GM12878 (cell line): ENCODE results near the gene EML5. TPM values are rescaled to one million over a fixed set of nuclear protein-coding genes. Genes with fewer than 3 reads are reported as not detected.

Experiments
- ATAC-seq: fragments of 200-7000 bp; cut with Tn5 transposase; 3 replicates; pipeline ENCODE4 v1.9.1; 2020; ENCODE audit warnings: mild to moderate bottlenecking, moderate library complexity
- BruUV-seq: library from RNA; stranded (reverse); fragments of 400-500 nt; replicated peaks from 2 replicates; lab custom pipeline; 2021; lab: Mats Ljungman, UMichigan
- CTCF ChIA-PET: fragments of 300-600 bp; sonication (Branson Sonifier 250); formaldehyde crosslinking; extraction: SDS; loops from one replicate; lab custom pipeline; 2021; ENCODE audit warnings: inconsistent platforms; lab: Yijun Ruan, JAX
- POLR2A ChIA-PET: fragments of 350-600 bp; formaldehyde crosslinking; extraction: SDS; loops from one replicate; lab custom pipeline; 2021; ENCODE audit warnings: inconsistent platforms; lab: Charles Lee
- RAD21 ChIA-PET: fragments of 300-600 bp; sonication (Branson Sonifier 250); formaldehyde crosslinking; loops from one replicate; lab custom pipeline; 2023; ENCODE audit warnings: antibody characterized with exemption; ENCODE audit not compliant: unreplicated experiment; lab: Charles Lee
- SMC1A ChIA-PET: fragments of 300-600 bp; sonication (Branson Sonifier 250); formaldehyde crosslinking; loops from one replicate; lab custom pipeline; 2023; ENCODE audit not compliant: unreplicated experiment, uncharacterized antibody; lab: Charles Lee
- DNase-seq: peaks from one replicate; pipeline ENCODE4 v3.0.0-alpha.2; 2011; ENCODE audit warnings: low read depth, low spot score
- FAIRE-seq: peaks from 3 replicates; lab custom pipeline; 2011; peaks lifted over from hg19 to GRCh38; lab: Jason Lieb, UNC
- H2AFZ ChIP-seq: 2 replicates; pipeline ENCODE4 v1.6.0; 2011; ENCODE audit warnings: low read depth, low read length, control low read depth; ENCODE audit not compliant: control insufficient read depth
- H3K27ac ChIP-seq: 2 replicates; pipeline ENCODE4 v1.5.1; 2011; ENCODE audit warnings: control low read depth; ENCODE audit not compliant: control insufficient read depth, insufficient read depth
- H3K27me3 ChIP-seq, 2 experiments: replicated peaks in 1 of 2; 2 replicates each; pipeline versions ENCODE4 v1.6.0 to v1.6.1; 2011; ENCODE audit warnings: low read length in 1 of 2; ENCODE audit not compliant: control insufficient read depth in 2 of 2, insufficient read depth in 2 of 2
- H3K36me3 ChIP-seq, 2 experiments: 2 replicates each; pipeline ENCODE4 v1.5.1; 2011; ENCODE audit warnings: low read length in 1 of 2; ENCODE audit not compliant: control insufficient read depth in 2 of 2, insufficient read depth in 2 of 2
- H3K4me1 ChIP-seq: 2 replicates; pipeline ENCODE4 v1.6.1; 2011; ENCODE audit warnings: mild to moderate bottlenecking, low read length, moderate library complexity, mixed read lengths; ENCODE audit not compliant: control insufficient read depth, insufficient read depth
- H3K4me2 ChIP-seq: 2 replicates; pipeline ENCODE4 v1.6.0; 2011; ENCODE audit warnings: control low read depth; ENCODE audit not compliant: control insufficient read depth, insufficient read depth
- H3K4me3 ChIP-seq: fragments of 200-600 bp; sonication (generic); 2 replicates; pipeline ENCODE4 v1.5.1; 2016
- H3K79me2 ChIP-seq: 2 replicates; pipeline ENCODE4 v1.6.0; 2011; ENCODE audit warnings: low read length; ENCODE audit not compliant: control insufficient read depth, insufficient read depth
- H3K9ac ChIP-seq: 2 replicates; pipeline ENCODE4 v1.8.0; 2011; ENCODE audit warnings: low read length, control low read depth, mixed read lengths; ENCODE audit not compliant: control insufficient read depth, insufficient read depth
- H3K9me3 ChIP-seq: replicated peaks from 3 replicates; pipeline ENCODE4 v1.5.1; 2011; ENCODE audit warnings: mild to moderate bottlenecking, low read length; ENCODE audit not compliant: control insufficient read depth, insufficient read depth
- H4K20me1 ChIP-seq: 2 replicates; pipeline ENCODE4 v1.6.0; 2011; ENCODE audit not compliant: control insufficient read depth, insufficient read depth
- ASH2L ChIP-seq: fragments of 300-600, 200-600 bp; sonication (generic); IDR thresholded peaks from 2 replicates; pipeline ENCODE4 v1.6.1; 2017; ENCODE audit warnings: low read depth, mild to moderate bottlenecking, borderline replicate concordance
- ATF3 ChIP-seq: IDR thresholded peaks from 2 replicates; pipeline ENCODE4 v1.6.1; 2011; ENCODE audit warnings: low read depth, mild to moderate bottlenecking, low read length, moderate library complexity, borderline replicate concordance; ENCODE audit errors: extremely low read depth
- BCL11A ChIP-seq: IDR thresholded peaks from 2 replicates; pipeline ENCODE4 v1.6.1; 2011; ENCODE audit warnings: low read depth, low read length
- FOS ChIP-seq: IDR thresholded peaks from 3 replicates; pipeline ENCODE4 v1.6.1; 2011; ENCODE audit warnings: borderline replicate concordance; ENCODE audit not compliant: insufficient read length; ENCODE audit errors: extremely low read depth
- LARP7 ChIP-seq: fragments of 450-650 bp; IDR thresholded peaks from 2 replicates; pipeline ENCODE4 v1.6.1; 2017; ENCODE audit warnings: mild to moderate bottlenecking
- MTA2 ChIP-seq: fragments of 450-650 bp; IDR thresholded peaks from 2 replicates; pipeline ENCODE4 v1.6.1; 2016; ENCODE audit warnings: low read depth, mild to moderate bottlenecking, moderate library complexity
- MXI1 ChIP-seq: fragments of 150-350 bp; IDR thresholded peaks from 2 replicates; pipeline ENCODE4 v1.6.1; 2011; ENCODE audit warnings: low read depth, mild to moderate bottlenecking, inconsistent platforms, low read length, improper control_type of control experiment
- MYB ChIP-seq: fragments of 150-350 bp; IDR thresholded peaks from 2 replicates; pipeline ENCODE4 v1.6.1; 2014; ENCODE audit warnings: mild to moderate bottlenecking, low read depth, low read length, borderline replicate concordance
- NR2F1 ChIP-seq: fragments of 450-650 bp; conservative IDR thresholded peaks from 2 replicates; pipeline ENCODE4 v1.6.1; 2017; ENCODE audit warnings: mild to moderate bottlenecking
- RCOR1 ChIP-seq: conservative IDR thresholded peaks from 2 replicates; pipeline ENCODE4 v1.6.1; 2012; ENCODE audit warnings: low read depth, low read length, improper control_type of control experiment
- SIN3A ChIP-seq: IDR thresholded peaks from 2 replicates; pipeline ENCODE4 v1.6.1; 2012; ENCODE audit warnings: low read depth, low read length, improper control_type of control experiment
- SMAD1 ChIP-seq: fragments of 450-650 bp; IDR thresholded peaks from 2 replicates; pipeline ENCODE4 v1.6.1; 2018; ENCODE audit warnings: mild to moderate bottlenecking, low read depth; ENCODE audit not compliant: partially characterized antibody
- SMAD5 ChIP-seq: IDR thresholded peaks from 2 replicates; pipeline ENCODE4 v1.6.1; 2016; ENCODE audit warnings: antibody characterized with exemption, low read depth
- SMARCA5 ChIP-seq: fragments of 450-650 bp; IDR thresholded peaks from 2 replicates; pipeline ENCODE4 v1.6.1; 2017; ENCODE audit warnings: mild to moderate bottlenecking
- STAT1 ChIP-seq: fragments of 450-650 bp; conservative IDR thresholded peaks from 2 replicates; pipeline ENCODE4 v1.6.1; 2014; ENCODE audit warnings: antibody characterized with exemption, mild to moderate bottlenecking
- SUZ12 ChIP-seq: fragments of 200-600 bp; sonication (generic); IDR thresholded peaks from one replicate; pipeline ENCODE4 v1.6.1; 2018; ENCODE audit warnings: antibody characterized with exemption, mild to moderate bottlenecking; ENCODE audit not compliant: unreplicated experiment
- WRNIP1 ChIP-seq: IDR thresholded peaks from 2 replicates; pipeline ENCODE4 v1.6.1; 2011; ENCODE audit warnings: low read depth, low read length, improper control_type of control experiment, borderline replicate concordance
- YY1 ChIP-seq: IDR thresholded peaks from 2 replicates; pipeline ENCODE4 v1.6.1; 2011; ENCODE audit warnings: low read depth, mild to moderate bottlenecking, low read length
- ZNF207 ChIP-seq: fragments of 450-650 bp; IDR thresholded peaks from 2 replicates; pipeline ENCODE4 v1.6.1; 2014; ENCODE audit warnings: antibody characterized with exemption, mild to moderate bottlenecking, borderline replicate concordance
- ZNF592 ChIP-seq: fragments of 450-650 bp; IDR thresholded peaks from 2 replicates; pipeline ENCODE4 v1.6.1; 2017; ENCODE audit warnings: mild to moderate bottlenecking, moderate library complexity
- in situ Hi-C: fragments of 300-500 bp; cut with MboI; formaldehyde crosslinking; loops from 9 replicates; pipeline ENCODE4 v1.14.3; 2018; ENCODE audit warnings: mixed read lengths
- intact Hi-C: fragments of 100-400 bp; cut with micrococcal nuclease; formaldehyde crosslinking; loops from one replicate; pipeline ENCODE4 v1.14.2; 2022; ENCODE audit not compliant: unreplicated experiment
- polyA plus RNA-seq, 11 experiments: library from polyadenylated mRNA; depleted of rRNA in 4 of 11; unstranded in 6 of 11; stranded (reverse) in 5 of 11; fragments of >200 nt; fragmentation: Nextera tagmentation in 4 of 11; fragmentation: Illumina TruSeq in 1 of 11; extraction: Ambion mirVana in 4 of 11; extraction: Trizol in 1 of 11; gene quantifications; 1 replicate in 1 of 11; 2 replicates in 10 of 11; pipeline versions ENCODE4 v1.2.1 to v1.2.3, GENCODE V29; 2011 to 2016; ENCODE audit warnings: inconsistent platforms in 2 of 11, missing spikeins in 2 of 11, low read depth in 1 of 11
- total RNA-seq, 4 experiments: library from RNA; depleted of rRNA in 3 of 4; stranded (reverse); fragments of >200 nt in 3 of 4; fragmentation: Illumina TruSeq in 1 of 4; extraction: Trizol in 1 of 4; gene quantifications; 2 replicates each; pipeline versions ENCODE4 v1.2.1 to v1.2.3, GENCODE V29; 2013 to 2021

Gene EML5
- total and polyA plus RNA-seq, 10 of the 15 experiments (the other 5 are each of a cell fraction or from before 2014, with no cell fraction given), result 0.08 to 0.35 (median 0.22) TPM; not detected in 1

GRCh38 chr14:88834883-88835431, 42.2 kb upstream of the EML5 start:
- no peaks in the 10 kb centered on the region for H3K9me3 ChIP-seq
- DNase-seq, result no peak
- H3K27me3 ChIP-seq, result no peaks in the 10 kb centered on the region
- CTCF ChIA-PET, result no interaction called here
- H3K27ac ChIP-seq, result no peak overlapping the region
- no peaks in the 10 kb centered on the region for H4K20me1 ChIP-seq
- RAD21 ChIA-PET, result no interaction called here
- ATAC-seq, result no peak
- SMC1A ChIA-PET, result interaction anchor here (1.4 kb wide), 1 partner anchor 10 kb away, joined by 3 read pairs; no protein-coding TSS in a partner anchor
- no peak overlapping the region for H3K9ac ChIP-seq
- no peaks in the 10 kb centered on the region for H3K79me2 ChIP-seq
- POLR2A ChIA-PET, result no interaction called here
- FAIRE-seq, result no peak
- in situ Hi-C loops (no loop called here), intact Hi-C loops (no loop called here)
- H3K4me1 ChIP-seq, result no peaks in the 10 kb centered on the region
- no peak for TF ChIP-seq SUZ12
- no peak for TF ChIP-seq WRNIP1
- TF ChIP-seq ZNF592, result no peak
- no peak for TF ChIP-seq ZNF207
- no peak for TF ChIP-seq SMARCA5
- no peak for TF ChIP-seq YY1
- TF ChIP-seq SMAD1, result no peak
- no peak for TF ChIP-seq RCOR1
- no peak for TF ChIP-seq MYB
- TF ChIP-seq SMAD5, result no peak
- no peak for TF ChIP-seq SIN3A
- no peak for TF ChIP-seq BCL11A
- no peak for TF ChIP-seq ATF3
- no peak for TF ChIP-seq STAT1
- no peak for TF ChIP-seq FOS
- no peak for TF ChIP-seq MXI1
- no peak for TF ChIP-seq NR2F1
- TF ChIP-seq ASH2L, result no peak
- TF ChIP-seq LARP7, result no peak
- TF ChIP-seq MTA2, result no peak
- BruUV-seq, result no TSS peak
- H3K4me3 ChIP-seq, result no peak overlapping the region
- no peak overlapping the region for H3K4me2 ChIP-seq
- no peak overlapping the region for H2AFZ ChIP-seq
- no peaks in the 10 kb centered on the region for H3K36me3 ChIP-seq
